ENCODE measurements around the gene HNRNPA3.

GRCh38 chr2:177242121-177242987, 29.8 kb downstream of the HNRNPA3 start:
- TF ChIP-seq, protein P1, sequence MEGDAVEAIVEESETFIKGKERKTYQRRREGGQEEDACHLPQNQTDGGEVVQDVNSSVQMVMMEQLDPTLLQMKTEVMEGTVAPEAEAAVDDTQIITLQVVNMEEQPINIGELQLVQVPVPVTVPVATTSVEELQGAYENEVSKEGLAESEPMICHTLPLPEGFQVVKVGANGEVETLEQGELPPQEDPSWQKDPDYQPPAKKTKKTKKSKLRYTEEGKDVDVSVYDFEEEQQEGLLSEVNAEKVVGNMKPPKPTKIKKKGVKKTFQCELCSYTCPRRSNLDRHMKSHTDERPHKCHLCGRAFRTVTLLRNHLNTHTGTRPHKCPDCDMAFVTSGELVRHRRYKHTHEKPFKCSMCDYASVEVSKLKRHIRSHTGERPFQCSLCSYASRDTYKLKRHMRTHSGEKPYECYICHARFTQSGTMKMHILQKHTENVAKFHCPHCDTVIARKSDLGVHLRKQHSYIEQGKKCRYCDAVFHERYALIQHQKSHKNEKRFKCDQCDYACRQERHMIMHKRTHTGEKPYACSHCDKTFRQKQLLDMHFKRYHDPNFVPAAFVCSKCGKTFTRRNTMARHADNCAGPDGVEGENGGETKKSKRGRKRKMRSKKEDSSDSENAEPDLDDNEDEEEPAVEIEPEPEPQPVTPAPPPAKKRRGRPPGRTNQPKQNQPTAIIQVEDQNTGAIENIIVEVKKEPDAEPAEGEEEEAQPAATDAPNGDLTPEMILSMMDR (IDR thresholded peaks at IDR 0.05): no peak
- TF ChIP-seq POLR2A (IDR thresholded peaks at IDR 0.05): peak in 1 of 2 donors; percentile 27

All from uterus (tissue), 2 donors.